ENCODE data around the gene PLXDC1.
"Not testable (repeated sequence)": the region's sequence is repeated elsewhere in the genome, so short reads cannot be mapped to it uniquely, and the experiment has no call there.

PLXDC1 gene

GRCh38 chr17:39131616-39132015 lies 19.8 kb downstream of the PLXDC1 start:
- H4K20me1 ChIP-seq (ENCODE audit: control insufficient read depth, insufficient read depth, low read depth, low read length): no peaks in the 10 kb centered on the region
- H3K27ac ChIP-seq (ENCODE audit: low read depth, low read length): no peak overlapping the region
- H3K4me3 ChIP-seq (ENCODE audit: low read length): no peak overlapping the region
- no peaks in the 10 kb centered on the region for H3K9me2 ChIP-seq (replicated peaks; ENCODE audit: control insufficient read depth, low read length)
- no peaks in the 10 kb centered on the region for H3K9me3 ChIP-seq (ENCODE audit: control insufficient read depth, insufficient read depth, low read length)
- H3F3A ChIP-seq (ENCODE audit: control insufficient read depth, insufficient read depth): no peaks in the 10 kb centered on the region
- H3K27me3 ChIP-seq (ENCODE audit: control insufficient read depth, low read length): no peaks in the 10 kb centered on the region
- H3K79me2 ChIP-seq (ENCODE audit: control insufficient read depth, low read length): no peaks in the 10 kb centered on the region
- H3K4me1 ChIP-seq (ENCODE audit: control insufficient read depth, low read length): no peaks in the 10 kb centered on the region
- no peaks in the 10 kb centered on the region for H3K36me3 ChIP-seq (ENCODE audit: control insufficient read depth, low read length)
- no peak for TF ChIP-seq EZH2phosphoT487 (IDR thresholded peaks at IDR 0.05; ENCODE audit: borderline replicate concordance, low read length)
- TF ChIP-seq, protein P1, sequence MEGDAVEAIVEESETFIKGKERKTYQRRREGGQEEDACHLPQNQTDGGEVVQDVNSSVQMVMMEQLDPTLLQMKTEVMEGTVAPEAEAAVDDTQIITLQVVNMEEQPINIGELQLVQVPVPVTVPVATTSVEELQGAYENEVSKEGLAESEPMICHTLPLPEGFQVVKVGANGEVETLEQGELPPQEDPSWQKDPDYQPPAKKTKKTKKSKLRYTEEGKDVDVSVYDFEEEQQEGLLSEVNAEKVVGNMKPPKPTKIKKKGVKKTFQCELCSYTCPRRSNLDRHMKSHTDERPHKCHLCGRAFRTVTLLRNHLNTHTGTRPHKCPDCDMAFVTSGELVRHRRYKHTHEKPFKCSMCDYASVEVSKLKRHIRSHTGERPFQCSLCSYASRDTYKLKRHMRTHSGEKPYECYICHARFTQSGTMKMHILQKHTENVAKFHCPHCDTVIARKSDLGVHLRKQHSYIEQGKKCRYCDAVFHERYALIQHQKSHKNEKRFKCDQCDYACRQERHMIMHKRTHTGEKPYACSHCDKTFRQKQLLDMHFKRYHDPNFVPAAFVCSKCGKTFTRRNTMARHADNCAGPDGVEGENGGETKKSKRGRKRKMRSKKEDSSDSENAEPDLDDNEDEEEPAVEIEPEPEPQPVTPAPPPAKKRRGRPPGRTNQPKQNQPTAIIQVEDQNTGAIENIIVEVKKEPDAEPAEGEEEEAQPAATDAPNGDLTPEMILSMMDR (IDR thresholded peaks at IDR 0.05; ENCODE audit: low read depth, low read length, poor library complexity, severe bottlenecking): no peak
- H3K4me2 ChIP-seq (ENCODE audit: low read length): no peak overlapping the region

DNA sequence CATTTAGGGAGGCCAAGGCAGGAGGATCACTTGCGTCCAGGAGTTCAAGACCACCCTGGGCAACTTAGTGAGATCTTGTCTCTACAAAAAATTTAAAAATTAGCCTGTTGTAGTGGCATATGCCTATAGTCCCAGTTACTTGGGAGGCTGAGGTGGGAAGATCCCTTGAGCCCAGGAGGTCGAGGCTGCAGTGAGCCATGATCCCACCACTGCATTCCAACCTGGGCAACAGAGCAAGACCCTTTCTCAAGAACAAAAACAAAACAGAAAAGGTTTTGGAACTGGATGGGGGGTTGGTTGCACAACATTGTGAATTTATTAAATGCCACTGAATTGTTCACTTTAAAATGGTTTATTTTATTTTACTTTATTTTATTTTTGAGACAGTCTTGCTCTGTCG lies 21.2 kb downstream of the PLXDC1 start:
- no peaks in the 10 kb centered on the region for H3K9me2 ChIP-seq (replicated peaks; ENCODE audit: control insufficient read depth, low read length)
- H3K79me2 ChIP-seq (ENCODE audit: control insufficient read depth, low read length): no peaks in the 10 kb centered on the region
- no peaks in the 10 kb centered on the region for H3K27me3 ChIP-seq (ENCODE audit: control insufficient read depth, low read length)
- H3F3A ChIP-seq (ENCODE audit: control insufficient read depth, insufficient read depth): no peaks in the 10 kb centered on the region
- TF ChIP-seq, protein P1 (IDR thresholded peaks at IDR 0.05; ENCODE audit: low read depth, low read length, poor library complexity, severe bottlenecking): no peak
- TF ChIP-seq EZH2phosphoT487 (IDR thresholded peaks at IDR 0.05; ENCODE audit: borderline replicate concordance, low read length): no peak
- no peaks in the 10 kb centered on the region for H4K20me1 ChIP-seq (ENCODE audit: control insufficient read depth, insufficient read depth, low read depth, low read length)
- H3K4me1 ChIP-seq (ENCODE audit: control insufficient read depth, low read length): no peaks in the 10 kb centered on the region
- no peaks in the 10 kb centered on the region for H3K36me3 ChIP-seq (ENCODE audit: control insufficient read depth, low read length)
- no peaks in the 10 kb centered on the region for H3K9me3 ChIP-seq (ENCODE audit: control insufficient read depth, insufficient read depth, low read length)
- no peak overlapping the region for H3K27ac ChIP-seq (ENCODE audit: low read depth, low read length)
- H3K4me3 ChIP-seq (ENCODE audit: low read length): no peak overlapping the region
- H3K4me2 ChIP-seq (ENCODE audit: low read length): no peak overlapping the region

DNA sequence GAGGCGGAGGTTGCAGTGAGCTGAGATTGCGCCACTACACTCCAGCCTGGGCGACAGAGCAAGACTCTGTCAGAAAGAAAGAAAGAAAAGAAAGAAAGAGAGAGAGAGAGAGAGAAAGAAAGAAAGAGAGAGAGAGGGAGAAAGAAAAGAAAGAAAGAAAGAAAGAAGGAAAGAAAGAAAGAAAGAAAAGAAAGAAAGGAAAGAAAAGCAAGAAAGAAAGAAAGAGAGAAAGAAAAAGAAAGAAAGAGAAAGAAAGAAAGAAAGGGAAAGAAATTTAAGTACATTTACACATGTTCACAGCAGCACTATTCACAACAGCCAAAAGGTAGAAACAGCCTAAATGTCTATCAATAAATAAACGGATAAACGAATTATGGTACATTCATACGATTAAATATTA lies 21.9 kb downstream of the PLXDC1 start:
- not testable (repeated sequence) for H3K79me2 ChIP-seq (ENCODE audit: control insufficient read depth, low read length); H3K27ac ChIP-seq (ENCODE audit: low read depth, low read length); H3K27me3 ChIP-seq (ENCODE audit: control insufficient read depth, low read length)

DNA sequence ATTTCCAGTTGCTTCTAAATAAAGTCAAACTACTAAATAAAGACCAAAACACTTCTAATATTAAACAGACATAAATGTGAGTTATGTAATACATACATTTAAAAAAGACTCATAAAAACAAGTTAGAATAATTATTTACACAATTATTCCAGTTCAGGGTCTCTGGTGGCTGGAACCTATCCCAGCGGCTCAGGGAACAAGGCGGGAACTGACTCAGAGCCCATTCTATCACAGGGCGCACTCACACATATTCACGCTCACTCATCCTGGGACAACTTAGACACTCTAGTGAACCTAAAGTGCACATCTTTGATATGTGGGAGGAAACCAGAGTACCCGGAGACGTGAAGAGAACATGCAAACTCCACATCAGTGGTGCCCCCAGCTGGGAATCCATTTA lies 25.0 kb downstream of the PLXDC1 start:
- Histone ChIP-seq H3F3A (ENCODE audit: control insufficient read depth, insufficient read depth) (no peaks in the 10 kb centered on the region), H3K27me3 (ENCODE audit: control insufficient read depth, low read length) (no peaks in the 10 kb centered on the region), H3K9me3 (ENCODE audit: control insufficient read depth, insufficient read depth, low read length) (no peaks in the 10 kb centered on the region), H3K4me1 (ENCODE audit: control insufficient read depth, low read length) (peaks cover 13% of the 10 kb centered on the region), H3K9me2 (replicated peaks; ENCODE audit: control insufficient read depth, low read length) (no peaks in the 10 kb centered on the region), H3K36me3 (ENCODE audit: control insufficient read depth, low read length) (no peaks in the 10 kb centered on the region), H3K4me3 (ENCODE audit: low read length) (no peak overlapping the region), H4K20me1 (ENCODE audit: control insufficient read depth, insufficient read depth, low read depth, low read length) (no peaks in the 10 kb centered on the region), H3K79me2 (ENCODE audit: control insufficient read depth, low read length) (no peaks in the 10 kb centered on the region), H3K27ac (ENCODE audit: low read depth, low read length) (no peak overlapping the region), H3K4me2 (ENCODE audit: low read length) (no peak overlapping the region)
- TF ChIP-seq, protein P1 (IDR thresholded peaks at IDR 0.05; ENCODE audit: low read depth, low read length, poor library complexity, severe bottlenecking): no peak
- no peak for TF ChIP-seq EZH2phosphoT487 (IDR thresholded peaks at IDR 0.05; ENCODE audit: borderline replicate concordance, low read length)

More for the DNA sequence above, 21.9 kb downstream of the PLXDC1 start:
- not testable (repeated sequence) for H3F3A ChIP-seq (ENCODE audit: control insufficient read depth, insufficient read depth); H4K20me1 ChIP-seq (ENCODE audit: control insufficient read depth, insufficient read depth, low read depth, low read length); H3K4me2 ChIP-seq (ENCODE audit: low read length); H3K9me3 ChIP-seq (ENCODE audit: control insufficient read depth, insufficient read depth, low read length); H3K4me3 ChIP-seq (ENCODE audit: low read length); H3K9me2 ChIP-seq (replicated peaks; ENCODE audit: control insufficient read depth, low read length); H3K36me3 ChIP-seq (ENCODE audit: control insufficient read depth, low read length); H3K4me1 ChIP-seq (ENCODE audit: control insufficient read depth, low read length)
